GM19395 (cell line): ENCODE measurements around the gene HIVEP3.
A peak's percentile ranks its signal among the peaks of the same experiment; 100 is the strongest.

Experiments used
- ATAC-seq: cut with Tn5 transposase; IDR thresholded peaks from one replicate; pipeline ENCODE4 v1.9.1; 2021; ENCODE audit warnings: mild to moderate bottlenecking, moderate library complexity; ENCODE audit not compliant: unreplicated experiment

HIVEP3 gene

GRCh38 chr1:41528726-41529605 lies 389.8 kb downstream of the HIVEP3 start:
- ATAC-seq, result no peak

GRCh38 chr1:41528106-41528505 lies 390.6 kb downstream of the HIVEP3 start:
- no peak for ATAC-seq

GRCh38 chr1:41526956-41527561 lies 391.7 kb downstream of the HIVEP3 start:
- ATAC-seq, result no peak

- ATAC-seq, result no peak
These were observed 392.7 kb downstream of the HIVEP3 start for GRCh38 chr1:41525891-41526587.

GRCh38 chr1:41524676-41525675 lies 393.7 kb downstream of the HIVEP3 start:
- no peak for ATAC-seq

- ATAC-seq, result no peak
These were observed 394.6 kb downstream of the HIVEP3 start for GRCh38 chr1:41523949-41524675.

GRCh38 chr1:41523071-41523470 lies 395.7 kb downstream of the HIVEP3 start:
- ATAC-seq, result no peak

GRCh38 chr1:41521766-41522165 lies 397.0 kb downstream of the HIVEP3 start:
- ATAC-seq, result no peak

- no peak for ATAC-seq
These were observed 397.6 kb downstream of the HIVEP3 start for GRCh38 chr1:41520951-41521752.

GRCh38 chr1:41519667-41520066 lies 399.1 kb downstream of the HIVEP3 start:
- no peak for ATAC-seq

- ATAC-seq, result no peak
These were observed 400.3 kb downstream of the HIVEP3 start for GRCh38 chr1:41518471-41518870.

- ATAC-seq, result no peak
These were observed 401.7 kb downstream of the HIVEP3 start for GRCh38 chr1:41517062-41517438.

- ATAC-seq, result peak; percentile 79
These were observed 402.3 kb downstream of the HIVEP3 start for GRCh38 chr1:41516168-41517061.

- ATAC-seq, result no peak
These were observed 402.9 kb downstream of the HIVEP3 start for GRCh38 chr1:41515778-41516167.

- no peak for ATAC-seq
These were observed 403.5 kb downstream of the HIVEP3 start for GRCh38 chr1:41515131-41515678.

- ATAC-seq, result no peak
These were observed 404.3 kb downstream of the HIVEP3 start for GRCh38 chr1:41514381-41514780.

- no peak for ATAC-seq
These were observed 405.4 kb downstream of the HIVEP3 start for GRCh38 chr1:41513383-41513735.
